GM19240 (cell line): Measurements from ENCODE around the gene ZNF444.
A peak's percentile ranks its signal among the peaks of the same experiment; 100 is the strongest.

Experiments used
- DNase-seq: peaks from one replicate; pipeline ENCODE4 v3.0.0; 2011; ENCODE audit warnings: low spot score; ENCODE audit not compliant: insufficient read length

The ZNF444 gene

DNA sequence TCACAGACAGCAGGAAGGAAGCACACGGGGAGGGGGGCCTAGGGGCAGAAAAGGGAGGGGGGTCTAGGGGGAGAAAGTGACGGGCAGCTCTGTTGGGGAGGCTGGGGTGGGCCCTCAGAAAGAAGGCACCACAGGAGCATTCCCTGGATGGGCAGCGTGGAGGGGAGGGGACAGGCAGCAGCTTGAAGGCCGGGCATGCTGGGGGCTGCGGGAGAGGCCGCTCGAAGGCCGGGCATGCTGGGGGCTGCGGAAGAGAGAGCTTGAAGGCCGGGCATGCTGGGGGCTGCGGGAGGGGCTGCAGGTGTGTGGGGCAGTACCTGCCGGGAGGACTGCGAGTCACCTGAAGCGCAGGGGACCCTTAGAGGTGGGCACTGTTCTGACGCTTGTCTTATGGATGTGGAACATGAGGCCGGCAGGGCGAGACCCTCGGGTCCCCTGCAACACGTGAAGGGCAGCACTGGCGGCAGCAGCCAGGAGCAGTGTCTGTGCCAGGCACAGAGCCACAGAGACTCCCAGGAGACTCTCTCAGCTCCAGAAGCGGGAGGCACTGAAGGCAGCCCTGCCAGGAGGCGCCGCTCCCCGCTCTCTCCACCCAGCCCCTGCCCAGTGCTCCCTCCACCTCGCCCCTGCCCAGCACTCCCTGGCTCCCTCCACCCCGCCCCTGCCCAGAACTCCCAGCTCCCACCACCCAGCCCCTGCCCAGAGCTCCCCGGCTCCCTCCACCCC is 33.3 kb upstream of the ZNF444 start:
- DNase-seq: no peak

- no peak for DNase-seq
Observed at GRCh38 chr19:56108447-56109195, 32.5 kb upstream of the ZNF444 start.

GRCh38 chr19:56109226-56109625 is 31.9 kb upstream of the ZNF444 start:
- DNase-seq: no peak

DNA sequence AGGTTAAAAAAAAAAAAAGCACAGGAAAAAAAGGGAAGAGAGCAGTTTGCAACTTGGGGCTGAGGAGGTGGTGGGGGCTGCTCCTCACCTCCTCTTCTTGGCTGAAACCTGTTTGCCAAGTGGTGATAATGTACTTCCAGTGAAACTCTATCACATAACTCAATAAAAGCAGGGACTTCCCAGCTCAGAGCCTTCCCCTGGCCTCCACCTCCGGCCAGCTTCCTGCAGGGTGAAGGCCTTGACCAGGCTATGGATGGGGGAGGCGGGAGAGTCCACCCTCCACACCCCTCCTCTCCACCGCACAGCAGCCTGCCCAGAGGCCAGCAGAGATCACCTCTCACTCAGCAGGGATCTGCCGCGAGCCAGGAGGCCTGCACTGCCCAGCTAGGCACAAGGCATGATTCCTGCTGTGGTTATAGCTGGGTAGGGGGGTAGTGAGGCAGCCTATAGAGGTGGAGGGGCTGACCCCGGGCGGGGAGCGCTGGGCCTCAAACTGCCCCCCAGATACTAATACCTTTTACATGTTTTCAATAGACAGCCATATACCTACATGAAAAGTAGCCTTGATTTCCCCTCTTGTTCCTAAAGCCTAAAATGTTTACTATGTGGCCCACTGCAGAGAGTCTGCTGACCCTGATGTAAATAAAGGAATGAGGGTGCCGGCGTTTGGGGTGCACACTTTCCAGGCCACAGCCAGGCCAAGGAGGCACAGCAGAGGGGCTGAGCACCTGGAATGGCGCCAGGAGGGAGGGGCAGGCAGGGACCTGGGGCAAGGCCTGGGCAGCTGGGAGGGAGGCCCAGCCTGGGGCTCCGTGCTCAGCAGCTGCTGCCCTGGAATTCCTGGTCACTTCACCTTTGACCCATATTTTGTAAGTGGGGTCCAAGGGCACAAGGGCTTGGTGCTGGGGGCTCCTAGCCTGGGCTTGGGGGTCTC is 30.3 kb upstream of the ZNF444 start:
- no peak for DNase-seq

DNA sequence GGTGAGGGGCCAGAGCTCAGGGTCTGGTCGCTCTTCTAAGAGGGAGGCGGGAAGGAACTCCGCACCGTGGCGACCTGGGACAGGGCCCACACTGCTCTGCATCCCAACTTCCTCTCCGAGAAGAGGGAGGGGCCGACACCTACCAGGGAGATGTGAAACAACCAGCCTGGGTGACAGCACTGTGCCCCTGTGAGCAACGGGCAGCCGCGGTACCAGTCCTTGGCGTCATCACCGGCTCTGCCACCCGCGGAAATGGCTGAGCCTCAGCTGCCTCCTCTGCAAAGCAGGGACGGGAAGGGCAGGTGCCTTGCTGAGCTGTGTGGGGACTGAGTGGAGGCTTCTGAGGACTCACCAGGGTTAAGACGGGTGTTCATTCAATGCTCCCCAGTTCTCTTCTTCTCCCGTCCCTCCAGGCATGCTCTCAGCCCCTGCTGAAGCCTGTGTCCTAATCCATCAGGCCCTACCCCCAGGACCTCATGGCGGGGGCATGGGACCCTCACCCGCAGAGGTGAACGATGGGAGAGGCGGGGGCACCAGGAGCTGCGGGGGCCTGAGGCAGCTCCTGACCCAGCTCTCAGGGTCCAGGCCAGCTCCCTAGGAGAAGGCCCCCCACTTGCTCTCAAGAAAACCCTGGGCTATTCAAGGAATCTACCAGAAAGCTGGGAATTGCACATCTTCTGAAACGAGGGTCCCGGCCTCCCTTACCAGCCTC is 29.3 kb upstream of the ZNF444 start:
- DNase-seq: no peak

- no peak for DNase-seq
Observed at GRCh38 chr19:56112313-56112709, 28.8 kb upstream of the ZNF444 start.

GRCh38 chr19:56113074-56113632 is 27.9 kb upstream of the ZNF444 start:
- no peak for DNase-seq

- DNase-seq: no peak
Observed at GRCh38 chr19:56114051-56114777, 26.9 kb upstream of the ZNF444 start.

DNA sequence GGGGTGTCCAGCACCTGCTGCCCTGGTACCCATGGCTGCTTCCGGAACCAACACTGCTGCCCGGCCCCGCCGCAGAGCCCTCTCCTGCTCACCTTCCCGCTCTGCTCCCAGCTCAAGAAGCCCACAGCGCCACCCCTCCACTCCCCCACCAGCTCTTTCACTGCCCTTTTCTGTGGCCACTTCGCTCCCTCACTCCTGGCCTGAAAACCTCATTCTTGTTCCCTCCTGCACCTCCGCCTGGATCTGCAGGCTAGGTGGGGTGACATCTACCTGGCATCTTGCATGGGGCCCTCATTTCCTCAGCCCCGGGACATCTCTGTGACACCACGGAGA is 26.3 kb upstream of the ZNF444 start:
- no peak for DNase-seq

DNA sequence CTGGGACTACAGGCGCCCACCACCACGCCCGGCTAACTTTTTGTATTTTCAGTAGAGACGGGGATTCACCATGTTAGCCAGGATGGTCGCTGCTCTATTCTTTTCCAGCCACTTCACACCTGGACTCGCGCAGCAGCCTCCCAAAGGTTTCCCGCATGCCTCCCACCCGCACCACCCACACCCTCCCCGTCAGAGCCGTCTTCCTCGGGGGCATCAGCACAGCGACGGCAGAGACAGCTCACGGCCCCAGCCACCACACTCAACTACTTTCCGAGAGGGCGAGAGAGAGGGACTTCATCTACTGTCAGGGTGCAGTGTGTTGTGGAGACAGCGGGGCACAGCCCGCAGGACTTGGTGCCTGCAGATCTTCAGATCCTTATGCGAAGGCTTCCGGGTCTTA is 25.6 kb upstream of the ZNF444 start:
- no peak for DNase-seq

DNA sequence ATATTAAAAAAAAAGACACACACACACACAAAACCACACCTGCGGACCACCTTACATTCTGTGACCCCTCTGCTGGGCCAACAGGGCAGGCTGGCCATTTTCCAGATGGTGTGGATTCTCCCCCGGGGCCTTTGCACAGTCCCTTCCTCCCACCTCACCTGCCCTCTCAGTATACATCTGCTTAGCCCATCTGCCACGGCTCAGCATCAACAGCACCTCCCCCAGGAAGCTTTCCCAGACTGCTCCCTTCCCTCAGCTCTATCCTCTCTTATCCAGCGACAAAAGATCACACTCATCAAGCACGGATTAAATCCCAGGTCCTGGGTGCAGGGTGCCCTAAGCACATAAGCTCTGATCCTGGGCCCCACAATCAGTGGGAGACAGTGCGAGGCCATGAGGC is 24.5 kb upstream of the ZNF444 start:
- no peak for DNase-seq

GRCh38 chr19:56117376-56117884 is 23.7 kb upstream of the ZNF444 start:
- DNase-seq: no peak

DNA sequence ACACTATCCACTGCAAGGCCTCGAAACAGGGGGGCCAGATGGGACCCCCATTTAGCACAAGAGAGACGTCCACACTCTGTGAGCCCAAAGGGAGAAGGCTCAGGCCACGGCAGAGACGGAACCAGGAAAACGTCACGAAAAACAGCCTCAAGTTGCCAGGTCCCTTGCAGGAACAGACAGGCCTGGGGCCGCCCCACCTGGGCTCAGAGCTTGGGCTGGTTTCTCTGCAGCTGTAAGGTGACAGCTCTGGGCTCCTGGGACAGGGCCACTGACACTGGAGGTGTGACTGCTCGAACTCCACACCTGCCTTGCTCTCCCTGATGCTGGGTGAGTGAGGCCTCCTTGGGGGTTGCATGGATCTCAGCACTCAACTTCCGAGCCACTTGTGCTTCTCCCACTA is 23.2 kb upstream of the ZNF444 start:
- no peak for DNase-seq

DNA sequence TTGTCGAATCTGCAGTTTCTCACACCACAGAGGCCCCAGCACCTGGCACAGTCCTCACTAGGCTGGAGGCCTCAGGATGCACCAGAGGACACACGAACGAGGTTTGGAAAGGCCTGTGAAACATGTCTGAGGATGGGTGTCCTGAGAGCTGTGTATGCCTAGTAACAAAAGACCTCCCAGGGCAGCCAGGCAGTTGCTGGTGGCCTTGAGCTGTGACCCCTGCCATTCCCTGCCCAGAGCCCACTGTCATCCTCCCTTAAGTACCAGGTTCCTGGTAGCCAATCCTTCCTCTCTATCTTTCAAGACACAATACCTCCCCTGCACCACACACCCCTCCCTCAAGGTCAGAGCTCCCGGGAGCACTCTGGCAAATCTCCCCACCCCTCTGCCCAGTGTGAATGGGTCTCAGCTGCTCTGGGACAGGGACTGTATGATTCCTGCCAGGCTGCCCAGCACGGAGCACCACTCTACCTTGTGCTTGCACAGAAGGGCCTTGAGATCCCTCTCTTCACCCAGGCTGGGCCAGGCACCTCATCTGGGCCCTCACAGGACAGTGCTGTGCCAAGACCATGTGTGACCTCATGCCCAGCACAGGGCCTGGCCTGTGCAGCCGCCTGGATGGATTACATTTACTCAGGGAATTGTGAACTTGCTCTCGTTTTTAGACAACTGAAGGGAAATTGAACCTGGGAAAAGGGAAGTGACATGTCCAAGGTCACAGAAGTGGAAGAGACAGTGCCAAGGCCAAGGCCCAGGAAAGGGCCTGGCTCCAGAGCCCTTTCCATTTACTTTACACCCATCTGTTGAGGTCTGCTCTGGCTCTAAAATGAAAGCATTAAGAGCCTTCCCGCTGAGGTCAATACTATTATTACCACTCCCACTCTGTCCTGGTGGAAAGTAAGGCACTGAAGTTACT is 22.2 kb upstream of the ZNF444 start:
- no peak for DNase-seq

DNA sequence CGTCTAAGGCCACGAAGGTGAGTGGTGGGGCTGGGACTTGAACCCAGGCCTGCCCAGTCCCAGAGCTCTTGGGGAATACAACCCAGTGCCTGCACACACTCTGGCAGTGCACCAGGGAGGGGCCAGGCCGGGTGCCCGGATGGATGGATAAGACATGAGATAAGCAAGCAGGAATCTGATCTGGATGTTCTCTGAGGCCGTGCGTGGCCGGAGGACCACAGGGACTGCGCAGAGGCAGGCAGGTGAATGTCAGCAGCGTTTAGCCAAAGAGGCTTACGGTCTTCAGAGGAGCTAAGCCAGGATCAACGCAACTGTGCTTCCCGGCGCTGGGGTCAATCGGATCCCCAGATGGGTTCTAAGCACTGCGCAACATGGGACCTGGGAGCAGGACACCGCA is 21.5 kb upstream of the ZNF444 start:
- DNase-seq: no peak

- DNase-seq: no peak
Observed at GRCh38 chr19:56120002-56120370, 21.1 kb upstream of the ZNF444 start.

- DNase-seq: peak; percentile 71
Observed at GRCh38 chr19:56120371-56121179, 20.5 kb upstream of the ZNF444 start.
